Ovary (tissue), 9 donors: Measurements from ENCODE around the gene QSOX2. TPM values are rescaled to one million over a fixed set of nuclear protein-coding genes. Genes with fewer than 3 reads are reported as not detected.
"Not testable (repeated sequence)": the region's sequence is repeated elsewhere in the genome, so short reads cannot be mapped to it uniquely, and the experiment has no call there.

Source experiments
- DNase-seq, 5 donors: peaks; one replicate each; pipeline ENCODE4 v3.0.0-alpha.2; 2019 to 2020
- H3K27ac ChIP-seq, 2 donors: fragments of 200-600 bp; one replicate each; pipeline versions ENCODE4 v1.5.1 to v1.8.0; 2019 to 2022
- H3K27me3 ChIP-seq: fragments of 200-600 bp; one replicate; pipeline ENCODE4 v1.8.0; 2022
- H3K36me3 ChIP-seq: fragments of 200-600 bp; sonication (generic); one replicate; pipeline ENCODE4 v1.5.1; 2019
- H3K4me1 ChIP-seq: one replicate; pipeline ENCODE4 v1.8.1; 2013; ENCODE audit warnings: mild to moderate bottlenecking, moderate library complexity; ENCODE audit not compliant: insufficient read depth
- H3K4me3 ChIP-seq: fragments of 200-600 bp; sonication (generic); one replicate; pipeline ENCODE4 v1.5.1; 2017
- H3K9me3 ChIP-seq, 2 donors: fragments of 200-600 bp in 1 of 2; sonication (generic) in 1 of 2; one replicate each; pipeline versions ENCODE4 v1.5.1 to v1.8.1; 2013 to 2019; ENCODE audit warnings: mild to moderate bottlenecking in 1 of 2, moderate library complexity in 1 of 2
- EP300 ChIP-seq: sonication (generic); formaldehyde crosslinking; IDR thresholded peaks from one replicate; pipeline ENCODE4 v1.6.1; 2017; ENCODE audit warnings: antibody characterized with exemption
- POLR2A ChIP-seq: fragments of 450-650 bp; IDR thresholded peaks from one replicate; pipeline ENCODE4 v1.6.1; 2017; ENCODE audit warnings: antibody characterized with exemption, mild to moderate bottlenecking, moderate library complexity
- WGBS, 3 donors: extraction: QIAGEN DNeasy Blood & Tissue Kit in 1 of 3; methylation state at CpG; one replicate each; pipeline versions ENCODE4 v1.1.5 to v1.1.7; 2013 to 2017; 5-methylcytosine and 5-hydroxymethylcytosine counted together
- intact Hi-C, 4 donors: fragments of 100-400 bp; cut with DNase I; formaldehyde crosslinking; loops; one replicate each; pipeline versions ENCODE4 v1.11.0 to v1.15.1; 2022 to 2023
- polyA plus RNA-seq, 2 donors: library from polyadenylated mRNA; stranded (reverse); fragments of 200-250 nt in 1 of 2; fragments of 350-450 nt in 1 of 2; fragmentation: Illumina TruSeq in 1 of 2; extraction: RNeasy Lipid Tissue Mini Kit (QIAGEN cat#74804) in 1 of 2; gene quantifications; one replicate each; pipeline ENCODE4 v1.2.3, GENCODE V29; 2013 to 2014
- total RNA-seq, 7 donors: library from RNA; depleted of rRNA in 2 of 7; stranded (reverse); fragments of >200 nt in 2 of 7; fragmentation: NEBNext Ultra II Directional in 3 of 7; extraction: Animal tissue kit (Norgen Biotek cat#: 25700) in 3 of 7; gene quantifications; one replicate each; pipeline versions ENCODE4 v1.1.0 to v1.2.4, GENCODE V29; 2016 to 2023
- TF ChIP-seq, protein P1 (sequence below), 3 donors: fragments of 450-650 bp in 2 of 3; fragments of 200-600 bp in 1 of 3; IDR thresholded peaks; one replicate each; pipeline versions ENCODE4 v1.5.1 to v1.8.0; 2016 to 2022; ENCODE audit warnings: antibody characterized with exemption in 3 of 3, mild to moderate bottlenecking in 1 of 3
- donor health status: DM: no; HTN: no; CAD: no; lungs with moderate emphysema.
- donor health status: DM: no; HTN: no; CAD: no.
- donor health status: Bipolar disorder and iron deficiency.
- donor health status: DM: yes; HTN: yes; CAD: no.
- donor health status: DM: no; HTN: no; CAD: no.
- donor health status: DM: yes; HTN: yes; CAD: no.

QSOX2 gene
- total and polyA plus RNA-seq, 9 donors = 5.6 to 14.3 (median 7.8) TPM

GRCh38 chr9:136238342-136238732 lies 7.3 kb downstream of the QSOX2 start:
- Histone ChIP-seq H3K4me3 (no peak overlapping the region), H3K4me1 (peaks cover 2% of the 10 kb centered on the region), H3K9me3 (no peaks in the 10 kb centered on the region), H3K36me3 (no peaks in the 10 kb centered on the region), H3K27me3 (no peaks in the 10 kb centered on the region), H3K27ac (no peak overlapping the region)
- WGBS, 3 donors = 84 to 85% (median 84%) methylated on average over 12 of the region's 12 CpGs
- DNase-seq = no peak
- TF ChIP-seq EP300 (no peak), POLR2A (no peak)
- TF ChIP-seq, protein P1, sequence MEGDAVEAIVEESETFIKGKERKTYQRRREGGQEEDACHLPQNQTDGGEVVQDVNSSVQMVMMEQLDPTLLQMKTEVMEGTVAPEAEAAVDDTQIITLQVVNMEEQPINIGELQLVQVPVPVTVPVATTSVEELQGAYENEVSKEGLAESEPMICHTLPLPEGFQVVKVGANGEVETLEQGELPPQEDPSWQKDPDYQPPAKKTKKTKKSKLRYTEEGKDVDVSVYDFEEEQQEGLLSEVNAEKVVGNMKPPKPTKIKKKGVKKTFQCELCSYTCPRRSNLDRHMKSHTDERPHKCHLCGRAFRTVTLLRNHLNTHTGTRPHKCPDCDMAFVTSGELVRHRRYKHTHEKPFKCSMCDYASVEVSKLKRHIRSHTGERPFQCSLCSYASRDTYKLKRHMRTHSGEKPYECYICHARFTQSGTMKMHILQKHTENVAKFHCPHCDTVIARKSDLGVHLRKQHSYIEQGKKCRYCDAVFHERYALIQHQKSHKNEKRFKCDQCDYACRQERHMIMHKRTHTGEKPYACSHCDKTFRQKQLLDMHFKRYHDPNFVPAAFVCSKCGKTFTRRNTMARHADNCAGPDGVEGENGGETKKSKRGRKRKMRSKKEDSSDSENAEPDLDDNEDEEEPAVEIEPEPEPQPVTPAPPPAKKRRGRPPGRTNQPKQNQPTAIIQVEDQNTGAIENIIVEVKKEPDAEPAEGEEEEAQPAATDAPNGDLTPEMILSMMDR (IDR thresholded peaks at IDR 0.05) = no peak
- intact Hi-C loops = no loop called here

DNA sequence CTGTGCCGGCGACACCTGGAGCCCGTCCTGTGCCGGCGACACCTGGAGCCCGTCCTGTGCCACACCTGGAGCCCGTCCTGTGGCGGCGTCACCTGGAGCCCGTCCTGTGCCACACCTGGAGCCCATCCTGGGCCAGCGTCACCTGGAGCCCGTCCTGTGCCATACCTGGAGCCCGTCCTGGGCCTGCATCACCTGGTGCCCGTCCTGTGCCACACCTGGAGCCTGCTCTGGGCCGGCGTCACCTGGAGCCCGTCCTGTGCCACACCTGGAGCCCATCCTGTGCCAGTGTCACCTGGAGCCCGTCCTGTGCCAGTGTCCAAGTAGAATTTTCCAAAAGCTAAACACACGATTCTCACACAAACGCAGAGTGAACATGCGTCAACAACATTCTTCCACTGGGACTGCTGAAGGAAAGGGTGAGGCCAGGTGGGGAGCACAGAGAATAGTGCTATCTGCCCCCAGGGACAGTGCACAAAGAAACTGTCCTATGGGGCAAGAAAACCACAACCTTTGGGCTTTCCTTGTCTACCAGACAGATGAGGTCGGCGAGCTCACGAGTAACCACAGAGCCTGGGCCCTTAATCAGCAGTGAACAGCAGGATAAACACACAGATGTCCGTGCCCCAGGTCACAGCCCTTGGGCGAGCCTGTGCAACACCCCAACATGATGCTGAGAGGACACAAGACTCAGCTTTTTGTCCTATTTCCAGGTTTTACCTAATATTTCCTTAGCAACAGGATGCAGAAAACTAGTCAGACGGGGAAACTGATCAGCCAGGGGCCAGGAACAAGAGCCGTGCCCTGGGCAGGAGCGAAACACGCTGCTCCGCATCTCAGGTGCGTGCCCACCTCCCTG lies 7.9 kb downstream of the QSOX2 start:
- TF ChIP-seq, protein P1 (IDR thresholded peaks at IDR 0.05) = no peak
- TF ChIP-seq EP300 (no peak), POLR2A (no peak)
- Histone ChIP-seq H3K4me1 (peaks cover 2% of the 10 kb centered on the region), H3K27me3 (no peaks in the 10 kb centered on the region), H3K4me3 (no peak overlapping the region), H3K9me3 (no peaks in the 10 kb centered on the region), H3K27ac (no peak overlapping the region), H3K36me3 (no peaks in the 10 kb centered on the region)
- intact Hi-C loops = no loop called here
- DNase-seq = no peak
- 92% methylated on average over 32 of the region's 32 CpGs for WGBS, 3 donors

GRCh38 chr9:136236471-136237410 lies 8.9 kb downstream of the QSOX2 start:
- WGBS, 3 donors = 92 to 94% (median 93%) methylated on average over 43 of the region's 43 CpGs
- intact Hi-C loops, DNase-seq: not testable (repeated sequence)

GRCh38 chr9:136235709-136236455 lies 9.7 kb downstream of the QSOX2 start:
- no peaks in the 10 kb centered on the region for H3K36me3 ChIP-seq
- H3K27me3 ChIP-seq = no peaks in the 10 kb centered on the region
- DNase-seq = no peak
- H3K9me3 ChIP-seq = no peaks in the 10 kb centered on the region
- H3K4me1 ChIP-seq = peaks cover 2% of the 10 kb centered on the region
- 88 to 90% (median 89%) methylated on average over 27 of the region's 27 CpGs for WGBS, 3 donors
- no peak for TF ChIP-seq POLR2A
- TF ChIP-seq, protein P1 (IDR thresholded peaks at IDR 0.05) = no peak
- H3K4me3 ChIP-seq = no peak overlapping the region
- intact Hi-C loops = no loop called here
- no peak overlapping the region for H3K27ac ChIP-seq

More at GRCh38 chr9:136236471-136237410, 8.9 kb downstream of the QSOX2 start:
- not testable (repeated sequence) for H3K9me3 ChIP-seq, H3K27me3 ChIP-seq, H3K4me3 ChIP-seq, H3K36me3 ChIP-seq, H3K27ac ChIP-seq, H3K4me1 ChIP-seq
